GM18519 (cell line): Measurements from ENCODE around the gene AMBP.

Experiments used
- ATAC-seq: cut with Tn5 transposase; IDR thresholded peaks from one replicate; pipeline ENCODE4 v1.9.1; 2021; ENCODE audit warnings: mild to moderate bottlenecking, moderate library complexity; ENCODE audit not compliant: unreplicated experiment, low FRiP score

Gene AMBP

DNA sequence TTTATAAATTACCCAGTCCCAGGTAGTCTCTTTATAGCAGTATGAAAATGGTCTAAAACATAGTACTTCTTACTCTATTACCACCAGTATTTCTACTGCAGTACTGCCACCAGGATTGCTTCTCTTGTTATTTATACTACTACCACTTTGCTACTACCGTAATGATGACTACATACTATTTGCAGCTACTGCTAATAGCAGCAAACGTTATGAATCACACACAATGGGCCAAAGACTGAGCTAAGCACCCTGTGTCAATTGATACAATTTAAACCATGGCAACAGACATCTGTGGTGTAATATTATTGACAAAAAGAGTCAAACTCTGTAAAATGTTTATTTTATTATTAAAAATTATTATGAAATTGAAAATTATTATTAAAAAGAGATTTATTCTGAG lies 36.3 kb upstream of the AMBP start:
- no peak for ATAC-seq

DNA sequence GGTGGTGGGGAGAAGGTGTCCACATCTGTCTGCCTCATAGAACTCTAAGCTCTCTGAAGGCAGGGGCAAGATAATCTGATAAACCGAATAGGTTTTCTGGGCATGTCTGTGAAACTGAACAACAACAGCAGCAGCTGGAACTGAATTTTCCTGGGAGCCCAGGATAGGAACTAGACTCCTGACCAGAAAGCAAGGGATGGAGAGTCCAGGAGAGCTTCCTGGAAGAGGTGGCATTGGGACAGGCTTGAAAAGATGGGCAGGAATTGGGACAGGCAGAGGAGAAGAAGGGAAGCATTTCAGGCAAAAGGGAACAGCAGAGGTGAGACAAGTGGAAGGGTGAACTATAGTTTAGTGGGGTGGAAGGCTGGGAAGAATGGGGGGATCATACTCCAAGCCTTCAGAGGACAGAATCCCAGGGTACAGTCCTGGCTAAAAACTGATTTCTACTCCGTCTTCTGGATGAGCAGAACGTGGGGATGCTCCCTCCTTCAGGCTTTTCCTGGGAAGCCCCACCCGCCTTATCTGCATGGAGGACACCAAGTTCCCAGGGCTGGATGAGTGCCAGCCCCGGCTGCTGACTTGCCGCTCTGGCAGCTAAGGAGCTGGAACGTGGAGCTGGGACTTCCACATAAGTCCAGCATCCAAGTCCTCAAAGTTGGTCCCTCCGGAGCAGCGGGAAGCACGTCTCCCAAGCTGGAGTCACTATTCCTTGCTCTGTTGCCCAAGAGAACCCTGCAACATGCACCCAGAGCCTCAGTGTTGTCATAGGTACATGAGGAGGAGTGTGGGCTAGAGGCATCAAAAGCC lies 34.9 kb upstream of the AMBP start:
- ATAC-seq = no peak

DNA sequence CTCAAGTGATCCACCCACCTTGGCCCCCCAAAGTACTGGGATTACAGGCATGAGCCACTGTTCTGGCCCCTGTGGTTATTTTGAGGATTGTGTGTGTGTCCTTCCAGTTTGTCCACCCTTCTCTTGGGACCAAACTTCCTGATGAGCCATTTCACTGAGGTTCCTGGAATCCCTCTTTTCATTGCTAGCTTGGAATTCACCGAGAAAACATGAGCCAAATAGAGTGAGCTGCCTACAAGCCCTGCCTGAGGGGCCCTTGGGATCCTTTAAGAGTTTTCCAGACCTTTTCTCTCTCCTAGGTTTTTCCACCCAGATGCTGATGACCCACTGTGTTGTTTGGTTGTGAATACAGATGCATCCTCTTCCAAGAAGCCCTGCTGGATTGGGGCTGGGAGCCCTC lies 34.2 kb upstream of the AMBP start:
- no peak for ATAC-seq

- ATAC-seq = no peak
Observed at GRCh38 chr9:114110180-114110579, 32.1 kb upstream of the AMBP start.

DNA sequence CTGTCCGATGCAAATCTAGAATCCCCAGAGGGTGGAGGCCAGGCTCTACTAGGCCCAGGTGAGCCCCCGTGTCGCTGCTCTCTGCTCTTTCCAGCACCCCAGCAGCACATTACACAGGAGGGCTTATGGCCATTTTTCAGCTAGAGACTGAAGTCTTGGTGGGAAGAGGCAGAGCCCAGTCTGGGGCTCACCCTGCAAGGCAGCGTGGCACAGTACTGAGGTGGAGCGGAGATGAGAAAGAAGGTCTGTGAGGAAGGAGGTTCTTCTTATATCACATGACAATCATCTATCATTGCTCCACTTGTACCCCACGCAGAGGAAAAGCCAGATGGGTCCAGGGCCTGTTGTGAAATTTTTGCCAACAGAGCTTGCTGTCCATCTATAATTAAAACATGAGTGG lies 31.0 kb upstream of the AMBP start:
- no peak for ATAC-seq

GRCh38 chr9:114108016-114108833 lies 30.1 kb upstream of the AMBP start:
- no peak for ATAC-seq

- ATAC-seq = no peak
Observed at GRCh38 chr9:114107286-114108001, 29.3 kb upstream of the AMBP start.

- ATAC-seq = no peak
Observed at GRCh38 chr9:114105236-114105635, 27.1 kb upstream of the AMBP start.

- ATAC-seq = no peak
Observed at GRCh38 chr9:114102484-114102883, 24.4 kb upstream of the AMBP start.

- ATAC-seq = no peak
Observed at GRCh38 chr9:114100536-114100935, 22.4 kb upstream of the AMBP start.

DNA sequence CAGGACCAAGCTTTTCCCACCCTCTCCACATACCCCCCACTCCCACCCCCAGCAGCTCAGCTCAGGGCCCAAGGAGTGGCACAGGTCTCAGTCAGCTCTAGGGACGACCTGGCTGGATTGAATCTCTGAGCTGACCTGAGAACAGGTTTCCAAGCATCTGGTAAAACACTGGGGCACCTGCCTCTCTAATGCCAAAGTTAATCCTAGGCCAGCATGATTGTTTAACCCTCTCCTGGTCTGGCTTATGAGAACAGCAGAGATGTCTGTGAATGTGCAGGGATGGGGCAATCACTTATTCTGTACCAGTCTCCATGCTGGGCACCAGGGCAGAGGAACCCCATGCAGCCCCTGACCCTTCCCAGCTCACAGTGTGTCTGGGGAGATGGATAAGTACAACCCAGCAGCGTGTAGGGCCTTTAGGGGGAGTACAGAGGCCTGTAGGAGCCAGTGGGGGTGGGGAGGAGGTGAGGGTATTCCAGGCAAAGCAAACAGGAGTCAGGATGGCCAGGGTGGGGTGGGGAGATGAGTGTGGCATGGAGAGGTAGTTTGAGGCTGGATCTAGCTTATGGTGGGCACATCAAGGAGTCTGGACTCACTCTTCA lies 21.7 kb upstream of the AMBP start:
- ATAC-seq = no peak

- ATAC-seq = no peak
Observed at GRCh38 chr9:114098936-114099668, 21.0 kb upstream of the AMBP start, which contains the start of gene KIF12. Gene KIF12 (minus strand): TSS chr9:114099292. CDS start chr9:114099276, 16 bp downstream.

GRCh38 chr9:114098021-114098935 lies 20.2 kb upstream of the AMBP start:
- ATAC-seq = no peak

DNA sequence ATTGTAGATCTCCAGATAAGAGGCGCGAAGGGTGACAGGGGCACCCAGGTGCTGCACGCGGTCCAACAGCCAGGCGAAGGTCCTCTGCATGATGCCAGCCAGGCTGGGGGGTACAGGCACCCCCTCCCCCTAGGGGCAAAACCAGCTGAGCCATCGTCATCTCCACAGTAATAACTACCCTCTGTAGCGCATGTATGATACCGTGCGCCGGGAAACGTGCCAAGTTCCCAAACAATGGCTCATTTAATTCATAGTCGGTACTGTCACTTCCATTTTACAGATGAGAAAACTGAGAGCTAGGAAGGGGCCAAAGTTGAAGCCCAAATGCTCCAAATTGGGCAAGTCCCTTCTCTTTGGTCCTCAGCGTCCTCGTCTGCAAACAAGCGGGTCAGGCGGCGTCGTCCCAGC lies 19.5 kb upstream of the AMBP start:
- ATAC-seq = no peak

DNA sequence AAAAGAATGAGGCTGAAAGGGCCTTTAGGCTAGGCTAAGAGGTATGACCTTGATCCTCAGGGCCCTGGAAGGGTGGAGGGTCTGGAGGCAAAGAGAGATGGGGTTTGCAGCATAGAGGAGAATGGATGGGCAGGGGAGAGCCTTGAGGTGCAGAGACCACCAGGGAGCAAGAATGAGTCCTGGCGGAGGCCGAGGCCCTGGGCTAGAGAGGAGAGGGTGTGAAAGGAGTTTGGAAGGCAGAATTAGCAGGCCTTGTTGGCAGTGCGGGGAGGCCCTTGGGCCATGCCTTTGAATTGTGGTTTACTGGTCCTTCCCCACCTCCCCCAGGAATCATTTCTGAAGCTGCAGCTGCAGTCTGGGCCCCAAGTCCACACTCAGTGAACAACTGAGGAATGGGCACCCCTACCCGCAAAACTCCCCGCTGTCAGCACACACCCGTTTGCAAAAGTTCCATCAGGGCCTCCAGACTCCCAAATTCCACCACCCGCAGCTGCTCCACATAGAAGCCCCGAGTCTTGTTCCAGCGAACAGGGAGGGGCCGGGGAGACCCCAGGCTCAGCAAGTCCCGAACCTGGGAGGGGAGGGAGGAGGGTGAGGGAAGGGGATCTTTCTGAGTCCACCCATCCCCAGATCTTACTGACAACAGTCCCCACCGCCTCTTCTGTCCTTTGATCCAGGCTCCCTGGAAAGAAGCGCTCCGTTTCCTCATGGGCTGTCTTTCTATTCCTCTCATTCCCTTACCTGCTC lies 18.9 kb upstream of the AMBP start:
- no peak for ATAC-seq

GRCh38 chr9:114096041-114096511 lies 18.0 kb upstream of the AMBP start:
- no peak for ATAC-seq

DNA sequence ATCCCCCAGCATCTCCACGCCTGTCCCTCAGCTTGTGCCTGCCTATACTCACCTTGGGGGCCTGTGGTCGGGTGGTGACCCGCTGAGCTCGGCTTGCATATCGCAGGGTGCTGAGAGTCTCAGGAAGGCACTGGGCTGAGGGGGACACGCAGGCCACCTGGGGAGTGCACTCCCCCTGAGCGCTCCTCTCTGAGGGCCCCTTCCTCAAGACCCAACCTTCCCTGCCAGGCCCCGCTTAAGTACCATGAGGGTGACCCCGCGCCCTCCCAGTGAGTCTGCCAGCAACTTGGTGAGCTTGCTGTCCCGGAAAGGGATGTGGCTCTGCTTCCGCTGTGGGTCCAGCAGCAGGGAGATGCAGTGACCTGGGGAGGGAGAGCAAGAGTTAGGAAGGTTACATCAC lies 16.9 kb upstream of the AMBP start:
- ATAC-seq = no peak
